A549 (cell line): ENCODE results near the gene TFAP2E. TPM values are rescaled to one million over a fixed set of nuclear protein-coding genes. Genes with fewer than 3 reads are reported as not detected.

Experiments
- ATAC-seq, 2 experiments: fragments of 200-7000 bp in 1 of 2; fragments of >200 bp in 1 of 2; cut with Nextera tagmentation in 1 of 2; cut with Tn5 transposase in 1 of 2; 3 replicates each; pipeline versions ENCODE4 v1.8.0 to v1.9.1; 2018 to 2020; ENCODE audit warnings: mild to moderate bottlenecking in 1 of 2, moderate library complexity in 1 of 2
- CTCF ChIA-PET: fragments of 300-600 bp; sonication (Branson Sonifier 250); formaldehyde crosslinking; extraction: SDS; loops from one replicate; lab custom pipeline; 2021; ENCODE audit warnings: antibody characterized with exemption, inconsistent platforms; lab: Yijun Ruan, JAX
- POLR2A ChIA-PET: fragments of 350-600 bp; formaldehyde crosslinking; extraction: SDS; loops from one replicate; lab custom pipeline; 2021; ENCODE audit warnings: antibody characterized with exemption, inconsistent platforms; lab: Yijun Ruan, JAX
- DNase-seq, 2 experiments: peaks; one replicate each; pipeline versions ENCODE4 v3.0.0 to v3.0.0-alpha.2; 2011 to 2016; ENCODE audit warnings: low read depth in 1 of 2, low spot score in 1 of 2
- FAIRE-seq: peaks from 2 replicates; lab custom pipeline; 2011; peaks lifted over from hg19 to GRCh38; lab: Jason Lieb, UNC
- H3K27ac ChIP-seq, 2 experiments: fragments of >200 bp; sonication (Bioruptor Twin); formaldehyde crosslinking; 3 replicates each; pipeline ENCODE4 v1.5.1; 2016 to 2017
- H3K4me1 ChIP-seq: fragments of >200 bp; sonication (Bioruptor Twin); formaldehyde crosslinking; 3 replicates; pipeline ENCODE4 v1.6.1; 2016
- H3K4me2 ChIP-seq: fragments of >200 bp; sonication (Bioruptor Twin); formaldehyde crosslinking; 3 replicates; pipeline ENCODE4 v1.6.1; 2016
- H3K4me3 ChIP-seq: fragments of >200 bp; sonication (Bioruptor Twin); formaldehyde crosslinking; 3 replicates; pipeline ENCODE4 v1.5.1; 2016
- H3K9me3 ChIP-seq: fragments of >200 bp; sonication (Bioruptor Twin); formaldehyde crosslinking; 3 replicates; pipeline ENCODE4 v1.6.1; 2016
- CBX2 ChIP-seq: fragments of 200-600 bp; sonication (generic); IDR thresholded peaks from 2 replicates; pipeline ENCODE4 v1.6.1; 2016; ENCODE audit warnings: low read depth, mild to moderate bottlenecking, borderline replicate concordance
- CEBPB ChIP-seq, 2 experiments: fragments of >200 bp in 1 of 2; sonication (Bioruptor Twin) in 1 of 2; formaldehyde crosslinking in 1 of 2; IDR thresholded peaks; 2 replicates each; pipeline ENCODE4 v1.6.1; 2012 to 2016
- CHD2 ChIP-seq: fragments of 150-350 bp; IDR thresholded peaks from 2 replicates; pipeline ENCODE4 v1.6.1; 2014; ENCODE audit warnings: low read length; ENCODE audit not compliant: partially characterized antibody
- EHMT2 ChIP-seq: fragments of 200-600 bp; sonication (generic); IDR thresholded peaks from 2 replicates; pipeline ENCODE4 v1.6.1; 2016; ENCODE audit warnings: antibody characterized with exemption, low read depth, mild to moderate bottlenecking, moderate library complexity
- ELK1 ChIP-seq: fragments of 150-350 bp; IDR thresholded peaks from 2 replicates; pipeline ENCODE4 v1.6.1; 2014; ENCODE audit warnings: low read depth, mild to moderate bottlenecking, low read length
- ESRRA ChIP-seq: fragments of 150-350 bp; IDR thresholded peaks from 2 replicates; pipeline ENCODE4 v1.6.1; 2014; ENCODE audit warnings: mild to moderate bottlenecking, low read length, borderline replicate concordance
- FOSB ChIP-seq: fragments of 250-450 bp; sonication (Bioruptor Pico); IDR thresholded peaks from 2 replicates; pipeline ENCODE4 v1.5.0; 2020; ENCODE audit warnings: mild to moderate bottlenecking, moderate library complexity
- FOSL2 ChIP-seq, 2 experiments: fragments of 450-650 bp in 1 of 2; fragments of >200 bp in 1 of 2; sonication (Bioruptor Twin) in 1 of 2; formaldehyde crosslinking; IDR thresholded peaks; 2 replicates each; pipeline versions ENCODE4 v1.5.0 to v1.6.1; 2016 to 2020; ENCODE audit warnings: mild to moderate bottlenecking in 1 of 2, moderate library complexity in 1 of 2
- GATA3 ChIP-seq: IDR thresholded peaks from 2 replicates; pipeline ENCODE4 v1.6.1; 2012; ENCODE audit warnings: borderline replicate concordance
- HDAC2 ChIP-seq: fragments of 200-600 bp; sonication (generic); IDR thresholded peaks from 2 replicates; pipeline ENCODE4 v1.6.1; 2016
- HOXB13 ChIP-seq: fragments of 250-450 bp; sonication (Bioruptor Pico); IDR thresholded peaks from 2 replicates; pipeline ENCODE4 v1.5.0; 2020; ENCODE audit warnings: low read depth, mild to moderate bottlenecking, moderate library complexity
- JUNB ChIP-seq: fragments of >200 bp; sonication (Bioruptor Twin); formaldehyde crosslinking; IDR thresholded peaks from 2 replicates; pipeline ENCODE4 v1.6.1; 2016
- KDM1A ChIP-seq: fragments of 200-600 bp; sonication (generic); IDR thresholded peaks from 2 replicates; pipeline ENCODE4 v1.6.1; 2016; ENCODE audit warnings: low read depth, mild to moderate bottlenecking
- MAZ ChIP-seq: fragments of 150-350 bp; IDR thresholded peaks from 2 replicates; pipeline ENCODE4 v1.6.1; 2014; ENCODE audit warnings: antibody characterized with exemption, low read depth, low read length, borderline replicate concordance
- NFE2L2 ChIP-seq: fragments of 150-350 bp; conservative IDR thresholded peaks from 2 replicates; pipeline ENCODE4 v1.6.1; 2014; ENCODE audit warnings: low read length
- NPAS2 ChIP-seq: fragments of 250-450 bp; sonication (Bioruptor Pico); IDR thresholded peaks from 2 replicates; pipeline ENCODE4 v1.8.0; 2022; ENCODE audit warnings: mild to moderate bottlenecking, moderate library complexity, borderline replicate concordance
- PHF8 ChIP-seq: fragments of 200-600 bp; sonication (generic); IDR thresholded peaks from 2 replicates; pipeline ENCODE4 v1.6.1; 2016; ENCODE audit warnings: low read depth, mild to moderate bottlenecking, antibody characterized with exemption, moderate library complexity, borderline replicate concordance
- POLR2AphosphoS2 ChIP-seq: conservative IDR thresholded peaks from 2 replicates; pipeline ENCODE4 v1.6.1; 2012; ENCODE audit warnings: low read length, improper control_type of control experiment, inconsistent platforms
- RAD21 ChIP-seq, 2 experiments: fragments of >200 bp in 1 of 2; sonication (Bioruptor Twin) in 1 of 2; formaldehyde crosslinking in 1 of 2; IDR thresholded peaks in 1 of 2; conservative IDR thresholded peaks in 1 of 2; 2 replicates in 1 of 2; 3 replicates in 1 of 2; pipeline ENCODE4 v1.6.1; 2012 to 2018; ENCODE audit warnings: inconsistent platforms in 1 of 2
- RARB ChIP-seq: fragments of 250-450 bp; sonication (Bioruptor Pico); IDR thresholded peaks from 2 replicates; pipeline ENCODE4 v1.8.0; 2021; ENCODE audit warnings: mild to moderate bottlenecking, moderate library complexity
- TFCP2L1 ChIP-seq: fragments of 250-450 bp; sonication (Bioruptor Pico); IDR thresholded peaks from 2 replicates; pipeline ENCODE4 v1.5.0; 2021; ENCODE audit warnings: mild to moderate bottlenecking
- ZNF302 ChIP-seq: fragments of 250-450 bp; sonication (Bioruptor Pico); IDR thresholded peaks from 2 replicates; pipeline ENCODE4 v1.9.0; 2021; ENCODE audit warnings: inconsistent platforms, mild to moderate bottlenecking, moderate library complexity
- WGBS: methylation state at CpG from one replicate; pipeline ENCODE4 v1.1.6; 2017; ENCODE audit errors: missing lambda C conversion rate; 5-methylcytosine and 5-hydroxymethylcytosine counted together
- polyA plus RNA-seq, 4 experiments: library from polyadenylated mRNA; depleted of rRNA in 3 of 4; stranded (reverse); fragments of >200 nt; fragmentation: RNase III in 1 of 4; extraction: RNeasy Plus Mini Kit Qiagen cat#74134 plus additional on column Dnase treatment in 1 of 4; gene quantifications; 2 replicates in 3 of 4; 3 replicates in 1 of 4; pipeline ENCODE4 v1.2.3, GENCODE V29; 2011 to 2017
- TF ChIP-seq, protein P1 (sequence below): fragments of >200 bp; sonication (Bioruptor Twin); formaldehyde crosslinking; IDR thresholded peaks from 3 replicates; pipeline ENCODE4 v1.6.1; 2016
- TF ChIP-seq, protein P2 (sequence below): fragments of 450-650 bp; IDR thresholded peaks from 2 replicates; pipeline ENCODE4 v1.6.1; 2014; ENCODE audit warnings: antibody characterized with exemption
- TF ChIP-seq, protein P3 (sequence below): IDR thresholded peaks from 2 replicates; pipeline ENCODE4 v1.6.1; 2012; ENCODE audit warnings: low read depth, borderline replicate concordance

The TFAP2E gene
- polyA plus RNA-seq, 2 of the 4 experiments (the other 2 are of a cell fraction) = 0.16 to 0.31 TPM

GRCh38 chr1:35598895-35599294, 25.8 kb downstream of the TFAP2E start:
- ATAC-seq = no peak
- Histone ChIP-seq H3K4me2 (no peak overlapping the region), H3K4me1 (no peaks in the 10 kb centered on the region), H3K27ac (no peak overlapping the region), H3K9me3 (no peaks in the 10 kb centered on the region), H3K4me3 (no peak overlapping the region)
- FAIRE-seq = no peak
- CTCF ChIA-PET = interaction anchor here (1.2 kb wide), 1 partner anchor 11 kb away, joined by 3 read pairs; no protein-coding TSS in a partner anchor
- POLR2A ChIA-PET = no interaction called here
- TF ChIP-seq JUNB (no peak), CBX2 (no peak), FOSL2 (IDR thresholded peaks at IDR 0.05) (no peak), FOSL2 (CRISPR knock-in tag; IDR thresholded peaks at IDR 0.05) (no peak), TFCP2L1 (CRISPR knock-in tag) (no peak), NFE2L2 (no peak), NPAS2 (CRISPR knock-in tag) (no peak), RAD21 (conservative IDR thresholded peaks at IDR 0.05 in 1 of 2, IDR thresholded peaks at IDR 0.05 in 1 of 2) (no peak), HOXB13 (no peak), FOSB (CRISPR knock-in tag) (no peak), ZNF302 (no peak), HDAC2 (no peak), MAZ (no peak), PHF8 (no peak), GATA3 (no peak), KDM1A (no peak)
- TF ChIP-seq, protein P1, sequence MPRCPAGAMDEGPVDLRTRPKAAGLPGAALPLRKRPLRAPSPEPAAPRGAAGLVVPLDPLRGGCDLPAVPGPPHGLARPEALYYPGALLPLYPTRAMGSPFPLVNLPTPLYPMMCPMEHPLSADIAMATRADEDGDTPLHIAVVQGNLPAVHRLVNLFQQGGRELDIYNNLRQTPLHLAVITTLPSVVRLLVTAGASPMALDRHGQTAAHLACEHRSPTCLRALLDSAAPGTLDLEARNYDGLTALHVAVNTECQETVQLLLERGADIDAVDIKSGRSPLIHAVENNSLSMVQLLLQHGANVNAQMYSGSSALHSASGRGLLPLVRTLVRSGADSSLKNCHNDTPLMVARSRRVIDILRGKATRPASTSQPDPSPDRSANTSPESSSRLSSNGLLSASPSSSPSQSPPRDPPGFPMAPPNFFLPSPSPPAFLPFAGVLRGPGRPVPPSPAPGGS = no peak
- DNase-seq = no peak
- WGBS = 74% methylated on average over 2 of the region's 2 CpGs

DNA sequence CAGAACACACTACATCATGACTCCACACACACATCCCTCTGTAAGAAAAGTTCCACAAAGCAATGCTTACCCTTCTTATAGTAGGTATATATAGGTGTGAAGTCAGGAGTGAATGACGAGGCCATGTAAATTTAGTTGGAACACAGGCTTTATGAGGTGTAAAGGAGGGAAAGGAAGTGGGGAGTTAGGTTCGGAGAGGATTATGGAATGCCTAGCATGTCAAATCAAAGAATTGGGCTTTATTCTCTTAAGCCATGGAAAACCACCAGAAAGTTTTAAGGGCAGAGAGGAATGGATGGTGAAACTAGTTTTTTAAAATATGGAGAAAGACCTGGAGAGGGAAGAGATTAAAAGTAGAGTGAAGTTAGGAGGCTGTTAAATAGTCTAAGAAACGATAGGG, 26.3 kb downstream of the TFAP2E start:
- H3K4me1 ChIP-seq = no peaks in the 10 kb centered on the region
- H3K4me3 ChIP-seq = no peak overlapping the region
- no peak for DNase-seq
- TF ChIP-seq CHD2 (no peak), ESRRA (no peak), EHMT2 (no peak), FOSB (CRISPR knock-in tag) (no peak), ELK1 (no peak), TFCP2L1 (CRISPR knock-in tag) (no peak), MAZ (no peak), NPAS2 (CRISPR knock-in tag) (no peak), RARB (CRISPR knock-in tag) (no peak), POLR2AphosphoS2 (no peak), PHF8 (no peak), CEBPB (IDR thresholded peaks at IDR 0.05) (no peak), NFE2L2 (no peak)
- TF ChIP-seq, protein P2, sequence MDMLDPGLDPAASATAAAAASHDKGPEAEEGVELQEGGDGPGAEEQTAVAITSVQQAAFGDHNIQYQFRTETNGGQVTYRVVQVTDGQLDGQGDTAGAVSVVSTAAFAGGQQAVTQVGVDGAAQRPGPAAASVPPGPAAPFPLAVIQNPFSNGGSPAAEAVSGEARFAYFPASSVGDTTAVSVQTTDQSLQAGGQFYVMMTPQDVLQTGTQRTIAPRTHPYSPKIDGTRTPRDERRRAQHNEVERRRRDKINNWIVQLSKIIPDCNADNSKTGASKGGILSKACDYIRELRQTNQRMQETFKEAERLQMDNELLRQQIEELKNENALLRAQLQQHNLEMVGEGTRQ = no peak
- TF ChIP-seq, protein P3, sequence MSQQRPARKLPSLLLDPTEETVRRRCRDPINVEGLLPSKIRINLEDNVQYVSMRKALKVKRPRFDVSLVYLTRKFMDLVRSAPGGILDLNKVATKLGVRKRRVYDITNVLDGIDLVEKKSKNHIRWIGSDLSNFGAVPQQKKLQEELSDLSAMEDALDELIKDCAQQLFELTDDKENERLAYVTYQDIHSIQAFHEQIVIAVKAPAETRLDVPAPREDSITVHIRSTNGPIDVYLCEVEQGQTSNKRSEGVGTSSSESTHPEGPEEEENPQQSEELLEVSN = no peak
- no peak overlapping the region for H3K4me2 ChIP-seq
- 94% methylated on average over 3 of the region's 3 CpGs for WGBS
- H3K9me3 ChIP-seq = no peaks in the 10 kb centered on the region
- no peak for FAIRE-seq
- POLR2A ChIA-PET = no interaction called here
- CTCF ChIA-PET = interaction anchor here (1.2 kb wide), 1 partner anchor 10 kb away, joined by 3 read pairs; no protein-coding TSS in a partner anchor
- no peak for ATAC-seq
- H3K27ac ChIP-seq = no peak overlapping the region
